Stimulated activated CD4-positive, alpha-beta T cell treated with anti-CD3 and anti-CD28 coated beads, Interleukin-2, amount 100 ng/mL, for 4 hours (primary cell): ENCODE measurements around the gene SPNS1.
"Not testable (repeated sequence)": the region's sequence is repeated elsewhere in the genome, so short reads cannot be mapped to it uniquely, and the experiment has no call there.

Experiments
- DNase-seq: peaks from one replicate; pipeline ENCODE4 v3.0.0-alpha.2; 2020; ENCODE audit warnings: low read depth

SPNS1 gene

DNA sequence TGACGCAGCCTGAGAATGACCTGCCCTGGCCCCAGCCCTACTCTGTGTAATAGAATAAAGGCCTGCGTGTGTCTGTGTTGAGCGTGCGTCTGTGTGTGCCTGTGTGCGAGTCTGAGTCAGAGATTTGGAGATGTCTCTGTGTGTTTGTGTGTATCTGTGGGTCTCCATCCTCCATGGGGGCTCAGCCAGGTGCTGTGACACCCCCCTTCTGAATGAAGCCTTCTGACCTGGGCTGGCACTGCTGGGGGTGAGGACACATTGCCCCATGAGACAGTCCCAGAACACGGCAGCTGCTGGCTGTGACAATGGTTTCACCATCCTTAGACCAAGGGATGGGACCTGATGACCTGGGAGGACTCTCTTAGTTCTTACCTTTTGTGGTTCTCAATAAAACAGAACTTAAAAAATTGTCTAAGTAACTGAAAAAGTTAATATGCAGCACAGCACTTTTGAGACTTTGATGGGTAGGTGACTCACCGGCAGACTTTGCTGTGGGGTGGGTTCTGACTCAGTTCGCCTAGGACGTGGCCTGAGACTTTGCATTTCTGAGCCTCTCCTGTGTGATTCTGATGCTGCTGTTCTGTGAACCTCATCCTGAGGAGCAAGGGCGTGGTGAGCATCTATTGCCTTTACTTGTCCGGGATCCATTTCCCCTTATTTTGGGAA is 15.9 kb downstream of the SPNS1 start:
- peak; percentile 70 for DNase-seq

DNA sequence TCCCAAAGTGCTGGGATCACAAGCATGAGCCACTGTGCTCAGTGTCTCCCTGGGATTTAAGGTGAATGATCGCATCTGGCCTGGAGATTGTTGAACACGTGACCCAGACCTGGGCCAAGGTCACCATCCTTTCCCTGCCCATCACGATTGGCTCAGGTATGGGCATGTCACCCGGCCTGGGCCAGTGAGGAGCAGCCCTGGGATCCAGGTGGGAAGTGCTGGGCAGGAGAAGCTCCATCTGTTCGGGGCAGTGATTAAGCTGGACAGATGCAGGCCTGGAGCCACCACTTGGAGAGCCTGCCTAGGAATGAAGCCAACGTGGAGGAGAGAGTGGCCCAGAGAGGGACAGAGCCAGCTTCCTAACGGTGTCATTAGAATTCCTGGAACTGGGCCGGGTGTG is 17.1 kb downstream of the SPNS1 start:
- DNase-seq: no peak

DNA sequence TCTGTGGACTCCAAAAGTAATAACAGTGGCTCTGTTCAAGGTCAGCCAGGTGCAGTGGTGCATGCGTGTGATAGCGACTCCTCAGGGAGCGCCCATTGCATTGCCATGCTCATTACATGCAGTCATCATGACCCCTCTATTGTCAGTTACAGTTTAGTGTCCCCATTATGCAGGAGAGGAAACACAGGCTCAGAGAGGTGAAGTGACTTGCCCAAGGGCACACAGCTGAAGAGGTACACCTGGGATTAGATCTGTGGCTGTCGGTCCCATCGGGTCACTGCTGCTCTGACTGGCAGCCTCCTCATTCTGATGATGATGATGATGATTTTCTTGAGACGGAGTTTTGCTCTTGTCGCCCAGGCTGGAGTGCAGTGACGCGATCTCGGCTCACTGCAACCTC is 17.9 kb downstream of the SPNS1 start:
- no peak for DNase-seq

DNA sequence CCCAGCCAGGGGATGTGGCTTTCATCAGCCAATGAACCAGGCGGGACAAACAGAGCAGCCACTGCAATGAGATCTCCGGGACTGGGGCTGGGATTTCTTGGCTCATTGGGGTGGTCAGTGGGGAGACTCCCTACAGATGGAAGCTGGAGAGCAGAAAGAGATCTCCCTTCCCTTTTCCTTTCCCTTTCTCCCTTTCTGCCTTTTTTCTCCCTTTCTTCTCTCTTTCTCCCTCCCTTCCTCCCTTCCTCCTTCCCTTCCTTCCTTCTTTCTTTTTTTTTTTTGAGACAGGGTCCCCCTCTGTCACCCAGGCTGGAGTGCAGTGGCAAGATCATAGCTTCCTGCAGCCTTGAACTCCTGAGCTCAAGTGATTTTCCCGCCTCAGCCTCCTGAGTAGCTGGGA is 24.3 kb downstream of the SPNS1 start:
- no peak for DNase-seq

DNA sequence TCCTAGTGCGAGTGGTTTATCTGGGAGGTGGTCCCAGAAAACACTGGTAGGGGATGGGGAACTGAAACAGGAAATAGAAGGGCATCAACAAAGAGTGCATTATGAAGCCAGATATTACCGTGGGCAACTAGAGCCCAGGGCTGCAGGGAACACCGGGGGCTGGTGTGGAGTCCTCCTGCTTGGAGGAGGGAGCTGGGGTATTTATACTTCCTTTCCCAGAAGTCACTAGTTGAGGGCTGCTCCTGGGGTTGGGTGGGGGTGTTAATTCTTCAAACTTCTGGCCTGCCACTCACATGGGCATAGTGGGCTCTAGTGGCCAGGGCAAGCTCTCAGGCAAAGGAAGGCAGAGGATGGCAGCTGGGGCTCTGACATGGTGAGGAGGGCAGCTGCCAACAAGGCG is 25.0 kb downstream of the SPNS1 start:
- no peak for DNase-seq

DNA sequence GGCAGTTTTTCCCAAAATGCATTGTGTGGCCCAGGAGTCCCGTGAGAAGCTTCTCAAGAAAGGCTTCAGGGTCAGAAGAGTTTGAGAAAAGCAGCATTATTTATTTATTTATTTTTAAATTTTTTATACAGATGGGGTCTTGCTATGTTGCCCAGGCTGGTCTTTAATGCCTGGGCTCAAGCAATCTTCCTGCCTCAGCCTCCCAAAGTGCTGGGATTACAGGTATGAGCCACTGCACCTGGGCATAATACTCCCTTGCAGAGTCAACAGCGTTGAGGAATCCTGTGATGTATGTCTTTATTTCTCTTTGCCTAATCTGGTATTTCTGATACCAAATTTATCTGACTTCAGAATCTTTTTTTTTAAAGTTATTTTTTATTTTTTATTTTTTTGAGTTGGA is 25.4 kb downstream of the SPNS1 start:
- DNase-seq: no peak

DNA sequence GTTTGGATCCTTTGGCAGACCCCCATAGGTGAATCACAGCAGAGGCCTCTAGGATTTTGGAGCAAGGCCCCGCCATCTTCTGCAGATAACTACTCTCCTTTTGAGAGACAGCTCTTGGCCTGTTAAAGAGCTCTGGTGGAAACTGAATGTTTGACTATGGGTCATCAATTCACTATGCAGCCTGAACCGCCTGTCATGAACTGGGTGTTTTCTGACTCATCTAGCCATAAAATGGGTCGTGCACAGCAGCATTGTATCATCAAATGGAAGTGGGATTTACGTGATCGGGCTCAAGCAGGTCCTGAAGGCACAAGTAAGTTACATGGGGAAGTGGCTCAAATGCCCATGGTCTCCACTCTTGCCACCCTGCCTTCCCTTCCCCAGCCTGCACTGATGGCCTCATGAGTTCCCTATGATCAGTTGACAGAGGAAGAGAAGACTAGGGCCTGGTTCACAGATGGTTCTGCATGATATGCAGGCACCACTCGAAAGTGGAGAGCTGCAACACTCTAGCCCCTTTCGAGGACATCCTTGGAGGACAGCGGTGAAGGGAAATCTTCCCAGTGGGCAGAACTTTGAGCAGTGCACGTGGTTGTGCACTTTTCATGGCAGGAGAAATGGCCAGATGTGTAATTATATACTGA is 30.0 kb downstream of the SPNS1 start:
- not testable (repeated sequence) for DNase-seq

DNA sequence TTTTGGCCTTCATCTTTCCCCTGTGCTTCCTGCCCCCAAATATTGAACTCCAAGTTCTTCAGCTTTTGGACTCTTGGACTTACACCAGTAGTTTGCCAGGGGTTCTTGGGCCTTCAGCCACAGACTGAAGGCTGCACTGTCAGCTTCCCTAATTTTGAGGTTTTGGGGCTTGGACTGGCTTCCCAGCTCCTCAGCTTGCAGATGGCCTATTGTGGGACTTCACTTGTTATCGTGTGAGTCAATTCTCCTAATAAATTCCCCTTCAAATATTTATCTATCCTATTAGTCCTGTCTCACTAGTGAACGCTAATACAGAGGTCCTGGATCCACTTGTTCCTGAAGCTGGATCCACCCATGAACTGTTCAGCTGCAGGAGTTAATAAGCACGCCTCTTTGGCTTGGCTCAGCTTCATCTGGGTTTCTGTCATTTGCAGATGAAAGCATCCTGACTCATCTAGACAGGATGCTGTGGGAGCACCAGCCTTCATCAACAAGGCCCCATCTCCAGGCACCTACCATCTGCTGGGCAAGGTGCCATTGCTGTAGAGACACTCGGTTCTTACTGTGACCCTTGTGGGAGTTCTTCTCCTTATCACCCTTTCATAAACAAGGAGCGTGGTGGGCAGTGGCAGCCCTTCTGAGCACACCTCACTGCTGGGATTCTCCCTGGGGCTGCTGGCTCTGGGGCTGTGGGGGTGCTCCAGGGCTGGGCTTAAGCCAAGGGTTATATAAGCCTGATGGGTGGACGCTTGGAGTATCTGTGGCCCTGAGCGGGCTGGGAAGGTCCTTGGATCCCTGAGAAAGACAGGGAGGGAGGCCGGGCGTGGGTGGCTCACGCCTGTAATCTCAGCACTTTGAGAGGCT is 33.4 kb downstream of the SPNS1 start:
- peak; percentile 67 for DNase-seq

DNA sequence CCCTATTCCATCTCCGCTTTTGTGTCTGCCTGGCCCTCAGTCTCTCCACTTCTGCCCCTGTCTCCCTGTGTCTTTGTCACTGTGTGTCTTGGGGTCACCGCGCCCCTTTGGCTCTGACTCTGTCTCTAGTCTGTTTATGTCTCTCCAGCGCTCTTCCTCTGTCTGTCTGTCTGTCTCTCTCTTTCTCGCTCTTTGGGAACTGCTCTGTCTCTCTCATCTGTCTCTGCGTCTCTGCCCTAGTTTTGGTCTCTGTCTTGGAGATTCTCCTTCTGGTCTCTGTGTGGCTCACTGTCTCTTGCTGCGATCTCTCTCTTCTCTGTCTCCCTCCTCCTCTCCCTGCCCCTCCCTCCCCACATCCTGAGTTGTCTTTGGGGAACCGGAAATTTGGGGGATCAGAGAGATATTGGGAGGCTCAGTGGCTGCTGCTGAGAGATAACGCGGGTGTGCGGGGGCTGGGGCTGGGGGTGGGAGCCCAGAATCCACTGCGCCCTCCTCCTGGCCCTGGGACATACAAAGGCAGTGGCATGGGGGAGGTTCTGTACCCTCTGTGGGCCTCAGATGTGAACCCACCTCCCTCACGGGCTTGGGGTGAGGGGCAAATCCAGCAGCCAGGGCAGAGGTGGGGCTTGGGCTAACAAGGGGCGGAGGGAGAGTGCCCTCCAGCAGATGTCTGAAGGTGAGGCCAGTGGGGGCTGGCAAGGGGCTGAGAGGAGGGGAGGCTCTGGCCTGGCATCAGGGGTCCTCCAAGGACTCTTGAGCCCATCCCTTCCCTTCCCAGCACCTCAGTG is 34.7 kb downstream of the SPNS1 start:
- no peak for DNase-seq

DNA sequence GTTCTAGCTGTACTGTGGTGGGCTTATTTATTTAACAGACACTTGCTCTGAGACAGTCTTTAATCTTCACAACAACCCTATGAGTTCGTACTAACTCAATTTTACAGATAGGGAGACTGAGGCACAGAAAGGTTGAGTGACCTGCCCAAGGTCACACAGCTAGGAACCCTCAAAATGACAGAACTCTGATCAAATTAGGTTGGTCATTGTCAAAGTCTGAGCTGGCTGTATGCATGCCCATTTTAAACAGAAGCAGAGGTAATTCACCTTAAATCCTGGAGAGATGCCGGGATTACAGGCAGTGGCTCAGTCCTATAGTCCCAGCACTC is 35.2 kb downstream of the SPNS1 start:
- DNase-seq: no peak

DNA sequence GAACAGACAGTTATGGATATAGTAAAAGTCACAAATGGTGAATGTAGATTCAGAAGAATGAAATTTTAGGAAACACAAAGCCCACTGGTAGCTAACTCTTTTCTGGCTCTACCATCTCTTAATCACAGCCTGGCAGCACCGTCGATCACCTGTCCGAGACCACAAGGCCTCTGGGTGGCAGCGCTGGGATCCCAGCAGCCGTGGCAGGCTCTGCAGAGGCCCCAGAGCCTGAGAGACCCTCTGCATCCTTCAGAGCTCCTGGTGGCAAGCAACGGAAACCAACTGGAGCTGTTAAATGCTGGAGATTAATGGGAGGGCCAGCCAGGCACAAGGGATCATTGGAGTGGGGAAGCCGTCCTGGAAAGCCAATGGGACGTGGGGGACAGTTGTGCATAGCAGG is 36.5 kb downstream of the SPNS1 start:
- no peak for DNase-seq

DNA sequence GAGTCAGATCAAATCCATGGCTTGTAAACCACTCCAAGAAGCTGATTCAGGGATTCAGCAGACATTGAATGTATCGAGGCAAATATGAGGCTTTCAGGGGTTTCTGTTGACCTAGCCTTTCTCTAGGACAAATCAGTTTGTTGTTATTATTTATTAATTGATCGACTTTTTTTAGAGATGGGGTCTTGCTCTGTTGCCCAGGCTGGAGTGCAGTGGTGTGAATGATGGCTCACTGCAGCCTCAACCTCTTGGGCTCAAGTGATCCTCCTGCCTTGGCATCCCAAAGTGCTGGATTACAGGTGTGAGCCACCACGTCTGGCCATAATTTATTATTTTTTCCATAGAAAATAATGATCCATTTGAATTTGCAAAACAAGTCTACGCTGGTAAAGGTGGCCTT is 37.3 kb downstream of the SPNS1 start:
- DNase-seq: no peak

DNA sequence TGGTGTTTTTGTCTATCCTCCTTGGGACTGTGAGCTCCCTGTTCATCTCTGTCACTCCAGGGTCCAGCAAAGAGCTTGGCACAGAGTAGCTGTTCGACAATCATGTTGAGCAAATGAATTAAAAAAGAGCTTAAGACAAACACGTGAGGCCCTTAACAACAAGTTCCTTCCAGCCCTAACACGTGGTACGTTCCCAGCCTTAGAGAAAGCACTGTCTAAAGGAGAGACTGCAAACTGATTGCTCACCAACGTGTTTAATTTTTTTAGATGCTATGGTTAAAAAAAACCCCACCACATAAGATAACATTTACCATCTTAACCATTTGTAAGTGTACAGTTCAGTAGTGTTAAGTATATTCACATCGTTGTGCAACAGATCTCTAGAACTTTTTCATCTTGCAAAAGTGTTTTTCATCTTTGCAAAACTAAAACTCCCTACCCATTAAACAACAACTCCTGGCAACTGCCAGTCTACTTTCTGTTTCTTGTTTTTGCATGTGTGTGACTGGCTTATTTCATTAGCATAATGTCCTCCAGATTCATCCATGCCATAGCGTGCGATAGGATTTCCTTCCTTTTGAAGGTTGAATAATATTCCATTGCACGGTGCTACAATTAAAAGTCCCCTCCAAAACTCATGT is 38.5 kb downstream of the SPNS1 start:
- DNase-seq: no peak

DNA sequence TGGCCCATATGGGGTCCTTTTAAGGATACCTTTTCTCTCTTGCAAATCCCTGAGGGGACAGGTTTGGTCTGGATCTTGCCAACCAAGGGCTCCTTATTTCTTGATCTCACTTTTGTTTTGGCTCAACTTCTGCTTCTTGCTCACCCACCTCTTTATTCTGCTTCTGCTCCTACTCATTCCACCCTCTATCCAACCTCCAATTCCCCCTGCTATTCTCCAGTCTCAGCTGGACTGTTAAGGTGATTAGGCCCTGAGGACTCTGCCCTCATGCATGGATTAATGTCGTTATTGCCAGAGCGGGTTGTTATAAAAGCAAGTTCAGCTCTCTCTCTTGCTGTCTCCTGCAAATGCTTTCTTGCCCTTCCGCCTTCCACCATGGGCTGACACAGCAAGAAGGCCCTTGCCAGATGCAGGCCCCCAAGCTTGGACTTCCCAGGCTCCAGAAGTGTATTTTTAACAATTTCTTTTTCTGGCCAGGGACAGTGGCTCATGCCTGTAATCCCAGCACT is 40.0 kb downstream of the SPNS1 start:
- no peak for DNase-seq

DNA sequence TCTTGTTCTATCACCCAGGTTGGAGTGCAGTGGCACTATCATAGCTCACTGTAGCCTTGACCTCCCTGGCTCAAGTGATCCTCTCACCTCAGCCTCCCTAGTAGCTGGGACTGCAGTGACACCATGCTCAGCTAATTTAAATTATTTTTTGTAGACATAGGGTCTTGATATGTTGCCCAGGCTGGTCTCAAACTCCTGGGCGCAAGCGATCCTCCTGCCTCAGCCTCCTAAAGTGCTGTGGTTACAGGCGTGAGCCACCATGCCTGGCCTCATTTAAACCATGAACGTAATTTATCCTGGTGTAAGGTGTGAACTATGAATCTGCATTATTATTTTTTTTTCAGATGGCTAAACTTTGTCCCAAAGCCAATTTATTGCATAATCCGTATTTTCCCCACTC is 47.6 kb downstream of the SPNS1 start:
- DNase-seq: no peak

DNA sequence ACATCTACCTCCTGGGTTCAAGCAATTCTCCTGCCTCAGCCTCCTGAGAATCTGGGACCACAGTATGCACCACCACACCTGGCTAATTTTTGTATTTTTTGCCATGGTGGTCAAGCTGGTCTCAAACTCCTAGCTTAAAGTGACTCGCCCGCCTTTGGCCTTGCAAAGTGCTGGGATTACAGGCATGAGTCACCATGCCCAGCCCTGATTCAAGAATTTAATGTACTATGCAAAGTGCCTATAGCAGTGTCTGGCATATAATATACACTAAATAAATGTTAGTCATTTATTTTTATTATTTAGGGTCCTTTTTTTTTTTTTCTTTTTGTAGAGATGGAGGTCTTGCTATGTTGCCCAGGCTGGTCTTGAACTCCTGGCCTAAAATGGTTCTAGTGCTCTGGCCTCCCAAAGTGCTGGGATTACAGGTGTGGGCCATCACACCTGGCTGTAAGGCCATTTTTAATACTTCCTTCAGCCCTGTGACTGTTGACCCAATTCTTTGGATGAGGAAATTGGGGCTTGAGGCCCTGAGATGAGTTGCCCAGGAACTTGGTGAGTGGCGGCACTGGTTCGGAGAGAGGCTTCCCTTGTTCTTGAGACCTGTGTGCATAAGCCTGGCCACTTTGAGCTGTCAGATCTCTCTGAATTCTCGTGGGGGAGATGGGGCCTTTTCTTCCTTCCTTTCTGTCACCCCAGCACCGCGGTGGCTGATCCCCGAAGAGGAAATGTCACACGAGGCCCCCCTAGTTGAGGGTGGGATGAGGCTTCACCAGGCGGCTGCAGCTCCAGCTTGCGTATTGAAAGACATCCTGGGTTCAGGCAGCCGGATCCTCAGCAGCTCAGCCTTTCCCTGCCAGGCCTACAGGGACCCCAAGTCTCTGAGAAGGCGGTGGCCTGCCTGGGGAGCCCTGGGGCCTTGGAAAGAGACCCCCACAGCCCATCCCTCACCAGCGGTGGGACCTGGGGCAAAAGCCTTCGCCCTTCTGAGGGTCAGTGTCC is 49.0 kb downstream of the SPNS1 start:
- DNase-seq: no peak

DNA sequence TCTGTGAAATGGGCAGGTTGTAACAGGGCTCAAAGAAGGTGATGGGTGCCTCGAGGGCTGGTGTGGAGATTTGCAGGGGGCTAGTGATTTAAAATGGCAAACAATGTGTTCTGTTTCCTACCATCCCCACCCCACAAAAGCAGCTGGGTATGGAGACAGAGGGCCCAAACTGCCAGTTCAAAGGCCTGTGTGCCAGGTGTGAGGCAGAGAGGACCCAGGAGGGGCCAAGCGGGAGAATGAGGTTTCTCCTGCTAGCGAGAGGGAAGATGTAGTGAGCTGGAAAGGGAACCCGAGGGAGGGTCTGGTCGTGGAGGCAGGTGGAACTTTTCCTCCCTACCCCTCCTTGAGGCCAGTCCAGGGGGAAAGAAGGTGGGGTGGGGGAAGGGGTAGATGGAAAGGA is 49.7 kb downstream of the SPNS1 start:
- DNase-seq: no peak

DNA sequence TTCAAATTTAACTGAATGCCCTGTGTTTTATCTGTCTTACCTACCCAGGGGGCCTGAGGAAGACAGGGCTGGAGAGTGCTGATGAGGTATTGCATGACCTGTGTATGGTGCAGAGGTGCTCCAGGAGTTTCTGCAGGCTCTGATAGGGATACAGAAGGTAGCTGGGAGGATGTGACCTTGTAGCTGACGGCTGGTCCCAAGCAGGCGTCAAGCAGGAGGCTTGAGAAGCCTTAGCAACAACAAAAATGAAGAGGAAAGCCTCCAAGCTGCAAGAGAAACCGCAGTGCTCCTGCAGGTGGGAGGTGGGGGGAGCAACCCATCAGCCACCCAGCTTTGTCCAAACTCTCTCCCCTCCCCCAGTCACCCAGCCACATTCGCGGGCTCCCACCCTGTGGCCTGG is 50.6 kb downstream of the SPNS1 start:
- DNase-seq: no peak

DNA sequence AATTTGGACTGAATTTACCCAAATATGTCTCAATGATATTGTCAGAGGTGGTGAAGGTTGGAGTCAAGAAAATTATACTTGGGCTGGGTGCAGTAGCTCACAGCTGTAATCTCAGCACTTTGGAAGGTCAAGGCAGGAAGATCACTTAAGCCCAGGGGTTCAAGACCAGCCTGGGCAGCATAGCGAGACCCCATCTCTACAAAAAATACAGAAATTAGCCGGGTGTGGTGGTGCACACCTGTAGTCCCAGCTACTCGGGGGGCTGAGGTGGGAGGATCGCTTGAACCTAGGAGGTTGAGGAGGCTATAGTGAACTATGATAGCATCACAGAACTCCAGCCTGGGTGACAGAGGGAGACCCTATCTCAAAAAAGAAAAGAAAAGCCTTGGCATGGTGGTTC is 51.2 kb downstream of the SPNS1 start:
- no peak for DNase-seq

DNA sequence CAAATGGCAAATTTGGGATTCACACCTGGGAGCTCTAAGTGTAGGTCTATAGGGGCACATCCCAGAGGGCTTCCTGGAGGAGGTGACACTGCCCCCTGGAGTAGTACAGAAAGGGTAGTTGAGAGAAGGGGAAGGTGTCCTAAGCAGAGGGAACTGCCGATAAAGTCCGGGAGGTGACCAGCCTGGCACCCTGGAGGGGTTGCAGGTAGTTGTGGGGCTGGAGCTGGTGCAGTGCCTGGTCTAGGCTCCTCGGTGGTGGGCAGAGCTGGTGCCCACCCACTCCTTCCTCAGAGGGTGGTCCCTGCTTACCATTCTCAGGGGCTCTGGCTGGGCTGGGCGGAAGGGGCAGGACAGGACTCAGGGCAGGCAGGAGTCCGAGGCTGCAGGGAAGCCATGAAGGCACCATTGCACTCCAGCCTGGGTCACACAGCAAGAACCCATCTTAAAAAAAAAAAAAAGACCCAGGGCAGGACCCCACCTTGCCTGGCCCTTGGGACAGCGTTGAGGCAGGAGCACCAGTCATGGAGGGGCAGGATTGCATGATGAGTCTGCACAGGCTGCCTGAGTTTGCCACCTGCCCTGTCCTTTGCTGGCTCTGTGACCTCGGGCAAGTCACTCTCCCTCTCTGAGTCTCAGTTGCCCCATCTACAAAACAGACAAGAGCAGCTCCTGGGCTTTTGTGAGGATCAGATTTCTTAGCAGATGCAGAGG is 54.0 kb downstream of the SPNS1 start:
- DNase-seq: no peak
